ENCODE measurements around the gene KCNQ5.

GRCh38 chr6:72890233-72890632 is 268.4 kb downstream of the KCNQ5 start:
- TF ChIP-seq CTCF (IDR thresholded peaks at IDR 0.05): no peak
- TF ChIP-seq POLR2A (IDR thresholded peaks at IDR 0.05): no peak
